CD4-positive, CD25-positive, alpha-beta regulatory T cell (primary cell): ENCODE results near the gene CUX1. TPM values are rescaled to one million over a fixed set of nuclear protein-coding genes. Genes with fewer than 3 reads are reported as not detected.

Experiments
- ATAC-seq, 2 donors: fragments of 150-1000 bp; cut with Tn5 transposase; one replicate each; pipeline ENCODE4 v1.10.0; 2021; ENCODE audit warnings: low read depth in 2 of 2, moderate number of reproducible peaks in 2 of 2, moderate library complexity in 1 of 2
- DNase-seq, 3 donors: peaks; one replicate each; pipeline versions ENCODE4 v3.0.0 to v3.0.0-alpha.2; 2012 to 2022; ENCODE audit warnings: mixed read lengths in 1 of 3
- H3K27ac ChIP-seq: one replicate; pipeline ENCODE4 v1.7.0; 2013; ENCODE audit warnings: mild to moderate bottlenecking, low read length; ENCODE audit not compliant: insufficient read depth, poor library complexity, severe bottlenecking
- H3K27me3 ChIP-seq: one replicate; pipeline ENCODE4 v1.7.0; 2013; ENCODE audit warnings: low read length; ENCODE audit not compliant: control insufficient read depth, insufficient read depth
- H3K36me3 ChIP-seq: one replicate; pipeline ENCODE4 v1.7.0; 2013; ENCODE audit warnings: mild to moderate bottlenecking, low read length, moderate library complexity; ENCODE audit not compliant: control insufficient read depth, insufficient read depth
- H3K4me1 ChIP-seq: 2 replicates; pipeline ENCODE4 v1.7.0; 2013; ENCODE audit warnings: mild to moderate bottlenecking, low read length; ENCODE audit not compliant: insufficient read depth, control insufficient read depth, poor library complexity, severe bottlenecking
- H3K4me3 ChIP-seq: one replicate; pipeline ENCODE4 v1.7.0; 2013; ENCODE audit warnings: low read depth, mild to moderate bottlenecking, low read length, moderate library complexity
- H3K9me3 ChIP-seq, 2 experiments: 1 replicate in 1 of 2; 2 replicates in 1 of 2; pipeline ENCODE4 v1.7.0; 2013; ENCODE audit warnings: low read length in 2 of 2, mild to moderate bottlenecking in 1 of 2, moderate library complexity in 1 of 2; ENCODE audit not compliant: control insufficient read depth in 2 of 2
- H3K27ac Mint-ChIP-seq, 3 donors: one replicate each; pipeline ENCODE4 v1.8.0; 2020 to 2022; ENCODE audit warnings: mild to moderate bottlenecking in 3 of 3, mixed read lengths in 3 of 3, moderate library complexity in 2 of 3
- H3K27me3 Mint-ChIP-seq: one replicate; pipeline ENCODE4 v1.8.0; 2022; ENCODE audit warnings: mild to moderate bottlenecking, mixed read lengths
- H3K36me3 Mint-ChIP-seq: one replicate; pipeline ENCODE4 v1.8.0; 2020; ENCODE audit warnings: mixed read lengths
- H3K4me1 Mint-ChIP-seq, 4 donors: one replicate each; pipeline ENCODE4 v1.8.0; 2020 to 2022; ENCODE audit warnings: mixed read lengths in 4 of 4, mild to moderate bottlenecking in 1 of 4
- H3K4me3 Mint-ChIP-seq, 4 donors: one replicate each; pipeline ENCODE4 v1.8.0; 2020 to 2022; ENCODE audit warnings: mild to moderate bottlenecking in 4 of 4, mixed read lengths in 4 of 4, moderate library complexity in 3 of 4
- H3K9me3 Mint-ChIP-seq, 7 donors: one replicate each; pipeline ENCODE4 v1.8.0; 2020 to 2022; ENCODE audit warnings: mixed read lengths in 7 of 7, mild to moderate bottlenecking in 3 of 7, moderate library complexity in 2 of 7
- polyA plus RNA-seq, 4 donors: library from polyadenylated mRNA; unstranded; fragments of 300-500 nt; fragmentation: Illumina TruSeq; gene quantifications; one replicate each; pipeline ENCODE4 v1.2.3, GENCODE V29; 2021
- total RNA-seq: library from RNA; stranded (reverse); gene quantifications from one replicate; pipeline ENCODE4 v1.2.3, GENCODE V29; 2022

CUX1 gene
- total and polyA plus RNA-seq, 5 donors from 2014 or later: 6.0 to 45.1 (median 7.8) TPM

DNA sequence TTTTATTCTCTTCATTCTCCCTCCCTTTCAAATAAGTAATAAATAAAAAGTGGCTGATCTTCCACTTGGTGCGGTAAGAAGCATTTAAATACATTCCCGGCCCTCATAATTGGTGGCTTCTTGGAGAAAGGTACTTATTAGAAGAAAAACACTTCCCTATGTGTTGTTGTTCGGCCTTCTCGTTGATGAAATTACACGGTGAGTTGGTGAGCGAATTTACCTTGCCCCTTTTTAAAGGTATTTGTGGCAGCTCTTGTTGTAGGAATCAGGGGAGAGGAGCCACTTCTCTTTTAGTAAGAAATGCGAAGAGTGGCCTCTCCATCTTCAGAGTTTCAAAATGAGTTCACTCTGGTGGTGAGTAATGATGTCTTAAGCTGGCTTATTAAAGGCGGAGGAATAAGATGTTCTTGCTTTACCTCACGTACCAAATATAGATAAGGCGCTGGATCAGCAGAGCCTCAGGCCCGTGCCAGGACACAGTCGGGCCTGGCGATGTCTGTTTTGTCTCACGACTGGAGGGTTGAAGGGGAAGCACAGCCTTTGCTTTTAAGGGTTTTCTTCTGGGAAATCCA, 135.9 kb downstream of the CUX1 start:
- no peaks in the 10 kb centered on the region for H3K36me3 Mint-ChIP-seq
- Histone ChIP-seq H3K4me3 (no peak overlapping the region), H3K36me3 (no peaks in the 10 kb centered on the region), H3K4me1 (no peaks in the 10 kb centered on the region), H3K9me3 (no peaks in the 10 kb centered on the region), H3K27ac (no peak overlapping the region), H3K27me3 (no peaks in the 10 kb centered on the region)
- H3K27ac Mint-ChIP-seq: peak overlapping the region in 2 of 3 donors; percentile 20 to 69
- no peaks in the 10 kb centered on the region for H3K27me3 Mint-ChIP-seq
- DNase-seq (peak in 1 of 3 donors; percentile 17), ATAC-seq (no peak)
- peaks cover 6 to 18% (median 15%) of the 10 kb centered on the region in 4 donors for H3K4me1 Mint-ChIP-seq
- no peak overlapping the region for H3K4me3 Mint-ChIP-seq
- no peaks in the 10 kb centered on the region for H3K9me3 Mint-ChIP-seq

DNA sequence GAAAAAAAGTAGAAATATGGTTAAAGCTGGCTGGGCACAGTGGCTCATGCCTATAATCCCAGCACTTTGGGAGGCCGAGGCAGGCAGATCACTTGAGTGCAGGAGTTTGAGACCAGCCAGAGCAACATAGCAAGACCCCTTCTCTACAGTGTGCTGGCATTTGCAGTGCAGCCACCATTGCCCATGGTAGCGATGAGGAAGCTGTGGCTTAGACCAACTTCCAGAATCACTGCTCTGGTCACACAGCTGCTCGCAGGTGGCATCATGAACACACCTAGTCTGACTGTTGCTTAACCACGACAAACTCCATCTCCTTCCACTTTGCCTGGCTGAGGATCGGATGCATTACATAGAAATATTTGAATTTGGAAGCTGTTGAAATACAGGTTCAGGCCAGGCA, 137.1 kb downstream of the CUX1 start:
- no peak overlapping the region for H3K27ac ChIP-seq
- no peak overlapping the region for H3K4me3 Mint-ChIP-seq
- no peaks in the 10 kb centered on the region for H3K9me3 Mint-ChIP-seq
- no peaks in the 10 kb centered on the region for H3K27me3 ChIP-seq
- H3K27me3 Mint-ChIP-seq: no peaks in the 10 kb centered on the region
- H3K27ac Mint-ChIP-seq: no peak overlapping the region
- H3K9me3 ChIP-seq: no peaks in the 10 kb centered on the region
- no peak overlapping the region for H3K4me3 ChIP-seq
- H3K36me3 ChIP-seq: no peaks in the 10 kb centered on the region
- ATAC-seq: no peak
- H3K4me1 Mint-ChIP-seq: peaks cover 6 to 18% (median 15%) of the 10 kb centered on the region in 4 donors
- DNase-seq: no peak
- H3K4me1 ChIP-seq: no peaks in the 10 kb centered on the region
- no peaks in the 10 kb centered on the region for H3K36me3 Mint-ChIP-seq

GRCh38 chr7:101956130-101956529, 138.7 kb downstream of the CUX1 start:
- ATAC-seq: no peak
- Histone ChIP-seq H3K27ac (no peak overlapping the region), H3K9me3 (no peaks in the 10 kb centered on the region), H3K4me1 (no peaks in the 10 kb centered on the region), H3K36me3 (no peaks in the 10 kb centered on the region), H3K27me3 (no peaks in the 10 kb centered on the region), H3K4me3 (no peak overlapping the region)
- DNase-seq: no peak
- H3K36me3 Mint-ChIP-seq: no peaks in the 10 kb centered on the region
- H3K4me3 Mint-ChIP-seq: no peak overlapping the region
- H3K4me1 Mint-ChIP-seq: peaks cover 6 to 19% (median 16%) of the 10 kb centered on the region in 4 donors
- H3K27me3 Mint-ChIP-seq: no peaks in the 10 kb centered on the region
- no peaks in the 10 kb centered on the region for H3K9me3 Mint-ChIP-seq
- H3K27ac Mint-ChIP-seq: no peak overlapping the region

GRCh38 chr7:101957744-101958525, 140.5 kb downstream of the CUX1 start:
- H3K4me1 ChIP-seq: no peaks in the 10 kb centered on the region
- ATAC-seq (no peak), DNase-seq (peak in 1 of 3 donors; percentile 32)
- no peaks in the 10 kb centered on the region for H3K9me3 ChIP-seq
- H3K4me3 ChIP-seq: no peak overlapping the region
- H3K27ac ChIP-seq: no peak overlapping the region
- no peaks in the 10 kb centered on the region for H3K27me3 ChIP-seq
- H3K4me3 Mint-ChIP-seq: no peak overlapping the region
- no peak overlapping the region for H3K27ac Mint-ChIP-seq
- no peaks in the 10 kb centered on the region for H3K36me3 ChIP-seq
- H3K9me3 Mint-ChIP-seq: no peaks in the 10 kb centered on the region
- peaks cover 6 to 20% (median 15%) of the 10 kb centered on the region in 4 donors for H3K4me1 Mint-ChIP-seq
- H3K36me3 Mint-ChIP-seq: no peaks in the 10 kb centered on the region
- no peaks in the 10 kb centered on the region for H3K27me3 Mint-ChIP-seq

- no peak for ATAC-seq
- Mint-ChIP-seq H3K4me3 (no peak overlapping the region), H3K9me3 (no peaks in the 10 kb centered on the region)
Measured at GRCh38 chr7:101959342-101959741, 141.9 kb downstream of the CUX1 start.

DNA sequence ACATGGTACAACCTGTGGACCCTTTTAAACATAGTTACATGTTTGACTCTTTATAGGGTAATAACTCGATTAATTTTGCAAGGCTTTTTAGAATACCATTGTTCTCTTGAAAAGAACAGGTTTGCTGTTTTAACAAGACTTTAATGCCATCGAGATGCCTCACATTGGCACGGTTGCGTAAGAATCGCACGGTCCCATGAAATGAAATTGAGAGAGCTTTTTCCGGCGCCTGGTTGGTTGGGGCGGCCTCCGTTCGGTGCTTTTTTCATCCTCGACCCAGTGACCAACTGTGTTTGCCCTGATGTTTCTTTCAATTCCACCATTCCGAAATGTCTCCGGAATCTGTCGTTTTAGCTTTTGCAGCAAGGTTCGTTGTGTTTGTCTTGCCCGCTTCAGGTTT, 142.4 kb downstream of the CUX1 start:
- no peak overlapping the region for H3K4me3 ChIP-seq
- ATAC-seq (no peak), DNase-seq (no peak)
- H3K27ac ChIP-seq: no peak overlapping the region
- no peaks in the 10 kb centered on the region for H3K36me3 ChIP-seq
- no peaks in the 10 kb centered on the region for H3K4me1 ChIP-seq
- Mint-ChIP-seq H3K9me3 (no peaks in the 10 kb centered on the region), H3K4me1 (peaks cover 6 to 17% (median 12%) of the 10 kb centered on the region in 4 donors), H3K4me3 (no peak overlapping the region), H3K36me3 (peaks cover 5% of the 10 kb centered on the region), H3K27ac (no peak overlapping the region), H3K27me3 (no peaks in the 10 kb centered on the region)
- H3K27me3 ChIP-seq: no peaks in the 10 kb centered on the region
- H3K9me3 ChIP-seq: no peaks in the 10 kb centered on the region

More at GRCh38 chr7:101959342-101959741, 141.9 kb downstream of the CUX1 start:
- Histone ChIP-seq H3K4me3 (no peak overlapping the region), H3K27me3 (no peaks in the 10 kb centered on the region), H3K4me1 (no peaks in the 10 kb centered on the region), H3K36me3 (no peaks in the 10 kb centered on the region), H3K27ac (no peak overlapping the region), H3K9me3 (no peaks in the 10 kb centered on the region)
- Mint-ChIP-seq H3K36me3 (peaks cover under 1% of the 10 kb centered on the region), H3K27me3 (no peaks in the 10 kb centered on the region), H3K4me1 (peaks cover 6 to 17% (median 13%) of the 10 kb centered on the region in 4 donors), H3K27ac (no peak overlapping the region)
- DNase-seq: no peak

- Mint-ChIP-seq H3K9me3 (no peaks in the 10 kb centered on the region), H3K36me3 (peaks cover 5% of the 10 kb centered on the region), H3K4me1 (peaks cover 6 to 14% (median 12%) of the 10 kb centered on the region in 4 donors), H3K27ac (no peak overlapping the region), H3K27me3 (no peaks in the 10 kb centered on the region), H3K4me3 (no peak overlapping the region)
- Histone ChIP-seq H3K27me3 (no peaks in the 10 kb centered on the region), H3K36me3 (no peaks in the 10 kb centered on the region), H3K27ac (no peak overlapping the region), H3K4me3 (no peak overlapping the region), H3K4me1 (no peaks in the 10 kb centered on the region), H3K9me3 (no peaks in the 10 kb centered on the region)
- DNase-seq (no peak), ATAC-seq (no peak)
Measured at GRCh38 chr7:101960323-101960722, 142.9 kb downstream of the CUX1 start.
